Measurements from ENCODE around the gene SAFB2.

GRCh38 chr19:5537870-5538269 is 84.7 kb downstream of the SAFB2 start:
- TF ChIP-seq CTCF (IDR thresholded peaks at IDR 0.05; ENCODE audit: low read depth, low read length, poor library complexity, severe bottlenecking): no peak
- no peak for TF ChIP-seq EZH2phosphoT487 (IDR thresholded peaks at IDR 0.05; ENCODE audit: borderline replicate concordance, low read length)
